ENCODE measurements around the gene GALNT10. TPM values are rescaled to one million over a fixed set of nuclear protein-coding genes. Genes with fewer than 3 reads are reported as not detected.

GALNT10 gene
- total RNA-seq, 1 experiment from 2014 or later, result 22.9 TPM

- no peak for TF ChIP-seq MXD4 (CRISPR knock-in tag; IDR thresholded peaks at IDR 0.05; ENCODE audit: borderline replicate concordance)
These were observed 252.3 kb downstream of the GALNT10 start (continued) for GRCh38 chr5:154442801-154443200.

DNA sequence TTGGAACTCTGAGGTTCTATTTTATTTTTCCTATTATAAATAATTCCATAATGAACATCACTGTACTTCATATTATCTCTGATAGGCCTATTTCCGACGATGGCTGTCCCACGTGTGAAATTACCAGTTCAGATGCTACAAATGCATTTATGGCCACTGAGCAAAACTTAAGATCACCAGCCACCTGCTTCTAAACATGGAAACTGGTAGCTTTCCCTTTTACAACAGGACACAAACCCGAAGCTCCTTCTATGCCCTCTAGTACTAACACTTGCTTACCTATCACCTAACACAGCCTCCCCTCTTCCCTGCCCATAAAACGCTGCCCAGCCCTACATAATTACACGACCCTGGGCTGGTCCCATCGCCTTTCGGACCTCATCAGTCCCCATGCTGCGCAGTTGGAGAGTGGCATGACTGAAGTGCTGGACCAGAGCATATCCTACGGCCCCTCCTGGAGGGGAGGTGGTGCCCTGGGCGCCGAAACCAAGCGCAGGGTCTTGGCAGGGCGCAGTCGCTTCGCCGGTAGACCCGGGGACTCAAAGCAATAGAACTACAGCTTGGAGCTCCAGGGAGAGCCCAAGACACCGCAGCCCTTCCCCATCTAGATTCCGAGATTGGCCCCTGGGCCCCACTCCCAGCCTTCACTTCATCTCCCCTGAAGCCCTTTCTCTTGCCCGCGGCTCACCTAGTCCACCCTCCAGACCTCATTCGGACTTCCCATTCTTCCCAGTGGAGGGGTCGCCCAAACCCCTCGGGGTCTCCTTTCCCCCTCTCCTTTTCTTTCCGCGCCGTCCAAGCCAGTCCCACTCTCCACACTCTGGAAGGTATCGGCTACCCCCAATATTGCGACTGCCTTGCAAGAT lies 254.3 kb downstream of the GALNT10 start:
- TF ChIP-seq ZNF138 (CRISPR knock-in tag; conservative IDR thresholded peaks at IDR 0.05), result no peak
- TF ChIP-seq, protein P1, sequence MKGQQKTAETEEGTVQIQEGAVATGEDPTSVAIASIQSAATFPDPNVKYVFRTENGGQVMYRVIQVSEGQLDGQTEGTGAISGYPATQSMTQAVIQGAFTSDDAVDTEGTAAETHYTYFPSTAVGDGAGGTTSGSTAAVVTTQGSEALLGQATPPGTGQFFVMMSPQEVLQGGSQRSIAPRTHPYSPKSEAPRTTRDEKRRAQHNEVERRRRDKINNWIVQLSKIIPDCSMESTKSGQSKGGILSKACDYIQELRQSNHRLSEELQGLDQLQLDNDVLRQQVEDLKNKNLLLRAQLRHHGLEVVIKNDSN (CRISPR knock-in tag; IDR thresholded peaks at IDR 0.05), result no peak
- TF ChIP-seq MYBL2 (CRISPR knock-in tag; IDR thresholded peaks at IDR 0.05), result no peak
- TF ChIP-seq ZNF263 (CRISPR knock-in tag; IDR thresholded peaks at IDR 0.05; ENCODE audit: low read depth), result no peak
- TF ChIP-seq, protein P2, sequence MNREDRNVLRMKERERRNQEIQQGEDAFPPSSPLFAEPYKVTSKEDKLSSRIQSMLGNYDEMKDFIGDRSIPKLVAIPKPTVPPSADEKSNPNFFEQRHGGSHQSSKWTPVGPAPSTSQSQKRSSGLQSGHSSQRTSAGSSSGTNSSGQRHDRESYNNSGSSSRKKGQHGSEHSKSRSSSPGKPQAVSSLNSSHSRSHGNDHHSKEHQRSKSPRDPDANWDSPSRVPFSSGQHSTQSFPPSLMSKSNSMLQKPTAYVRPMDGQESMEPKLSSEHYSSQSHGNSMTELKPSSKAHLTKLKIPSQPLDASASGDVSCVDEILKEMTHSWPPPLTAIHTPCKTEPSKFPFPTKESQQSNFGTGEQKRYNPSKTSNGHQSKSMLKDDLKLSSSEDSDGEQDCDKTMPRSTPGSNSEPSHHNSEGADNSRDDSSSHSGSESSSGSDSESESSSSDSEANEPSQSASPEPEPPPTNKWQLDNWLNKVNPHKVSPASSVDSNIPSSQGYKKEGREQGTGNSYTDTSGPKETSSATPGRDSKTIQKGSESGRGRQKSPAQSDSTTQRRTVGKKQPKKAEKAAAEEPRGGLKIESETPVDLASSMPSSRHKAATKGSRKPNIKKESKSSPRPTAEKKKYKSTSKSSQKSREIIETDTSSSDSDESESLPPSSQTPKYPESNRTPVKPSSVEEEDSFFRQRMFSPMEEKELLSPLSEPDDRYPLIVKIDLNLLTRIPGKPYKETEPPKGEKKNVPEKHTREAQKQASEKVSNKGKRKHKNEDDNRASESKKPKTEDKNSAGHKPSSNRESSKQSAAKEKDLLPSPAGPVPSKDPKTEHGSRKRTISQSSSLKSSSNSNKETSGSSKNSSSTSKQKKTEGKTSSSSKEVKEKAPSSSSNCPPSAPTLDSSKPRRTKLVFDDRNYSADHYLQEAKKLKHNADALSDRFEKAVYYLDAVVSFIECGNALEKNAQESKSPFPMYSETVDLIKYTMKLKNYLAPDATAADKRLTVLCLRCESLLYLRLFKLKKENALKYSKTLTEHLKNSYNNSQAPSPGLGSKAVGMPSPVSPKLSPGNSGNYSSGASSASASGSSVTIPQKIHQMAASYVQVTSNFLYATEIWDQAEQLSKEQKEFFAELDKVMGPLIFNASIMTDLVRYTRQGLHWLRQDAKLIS (CRISPR knock-in tag; IDR thresholded peaks at IDR 0.05; ENCODE audit: borderline replicate concordance), result no peak
- TF ChIP-seq, protein P3, sequence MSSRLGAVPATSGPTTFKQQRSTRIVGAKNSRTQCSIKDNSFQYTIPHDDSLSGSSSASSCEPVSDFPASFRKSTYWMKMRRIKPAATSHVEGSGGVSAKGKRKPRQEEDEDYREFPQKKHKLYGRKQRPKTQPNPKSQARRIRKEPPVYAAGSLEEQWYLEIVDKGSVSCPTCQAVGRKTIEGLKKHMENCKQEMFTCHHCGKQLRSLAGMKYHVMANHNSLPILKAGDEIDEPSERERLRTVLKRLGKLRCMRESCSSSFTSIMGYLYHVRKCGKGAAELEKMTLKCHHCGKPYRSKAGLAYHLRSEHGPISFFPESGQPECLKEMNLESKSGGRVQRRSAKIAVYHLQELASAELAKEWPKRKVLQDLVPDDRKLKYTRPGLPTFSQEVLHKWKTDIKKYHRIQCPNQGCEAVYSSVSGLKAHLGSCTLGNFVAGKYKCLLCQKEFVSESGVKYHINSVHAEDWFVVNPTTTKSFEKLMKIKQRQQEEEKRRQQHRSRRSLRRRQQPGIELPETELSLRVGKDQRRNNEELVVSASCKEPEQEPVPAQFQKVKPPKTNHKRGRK (CRISPR knock-in tag; IDR thresholded peaks at IDR 0.05; ENCODE audit: borderline replicate concordance), result no peak
- TF ChIP-seq JAZF1 (CRISPR knock-in tag; IDR thresholded peaks at IDR 0.05), result no peak
- TF ChIP-seq ZNF423 (CRISPR knock-in tag; IDR thresholded peaks at IDR 0.05), result no peak
- TF ChIP-seq ZNF317 (CRISPR knock-in tag; IDR thresholded peaks at IDR 0.05; ENCODE audit: borderline replicate concordance, low read depth), result no peak
- no peak for TF ChIP-seq IRF1 (CRISPR knock-in tag; IDR thresholded peaks at IDR 0.05)
- TF ChIP-seq ATF1 (CRISPR knock-in tag; IDR thresholded peaks at IDR 0.05), result no peak
- TF ChIP-seq NFYB (CRISPR knock-in tag; conservative IDR thresholded peaks at IDR 0.05; ENCODE audit: low read depth), result no peak
- TF ChIP-seq OVOL2 (CRISPR knock-in tag; IDR thresholded peaks at IDR 0.05; ENCODE audit: borderline replicate concordance), result no peak
- TF ChIP-seq E2F1 (CRISPR knock-in tag; IDR thresholded peaks at IDR 0.05), result no peak
- Mint-ChIP-seq H3K27ac (no peak overlapping the region), H3K9me3 (no peaks in the 10 kb centered on the region), H3K4me1 (peaks cover 18% of the 10 kb centered on the region), H3K36me3 (peaks cover 16% of the 10 kb centered on the region; the same call in 1 of the 2 replicates), H3K27me3 (ENCODE audit: low read depth) (peaks cover 8% of the 10 kb centered on the region), H3K4me3 (peak overlapping the region; percentile 98)
- ATAC-seq, result peak; percentile 20
- POLR2A ChIA-PET, result no interaction called here
- CTCF ChIA-PET, result interaction anchor here (0.6 to 1.7 kb wide), 2 partner anchors 23 to 287 kb away, joined by 3 to 5 read pairs; no protein-coding TSS in a partner anchor
- DNase-seq (ENCODE audit: low spot score), result peak; percentile 40

All from WTC11 (cell line).